Measurements from ENCODE around the gene CACFD1. TPM values are rescaled to one million over a fixed set of nuclear protein-coding genes. Genes with fewer than 3 reads are reported as not detected.

Gene CACFD1
- polyA plus RNA-seq, 3 donors, result 5.0 to 6.7 (median 5.1) TPM

- DNase-seq, result no peak
- Mint-ChIP-seq H3K27ac (no peak overlapping the region), H3K27me3 (ENCODE audit: low read depth in 3 of 3) (peaks cover 6 to 22% (median 19%) of the 10 kb centered on the region in 3 donors), H3K4me3 (no peak overlapping the region), H3K4me1 (peaks cover 2% of the 10 kb centered on the region), H3K36me3 (no peaks in the 10 kb centered on the region), H3K9me3 (no peaks in the 10 kb centered on the region)
- no peak for TF ChIP-seq CTCF (IDR thresholded peaks at IDR 0.05)
- 92% methylated on average over 19 of the region's 19 CpGs for WGBS (ENCODE audit: insufficient coverage)
- Histone ChIP-seq H3K36me3 (replicated peaks in 1 of 2; ENCODE audit: control insufficient read depth in 1 of 2, insufficient read depth in 2 of 2, low read length in 2 of 2) (no peaks in the 10 kb centered on the region), H3K4me3 (replicated peaks in 1 of 3; ENCODE audit: low read depth in 2 of 3, low read length in 3 of 3) (no peak overlapping the region), H3K4me2 (replicated peaks; ENCODE audit: extremely low read depth, low read length, poor library complexity, severe bottlenecking) (no peak overlapping the region), H4K20me1 (ENCODE audit: insufficient read depth, low read length) (no peaks in the 10 kb centered on the region), H3K27me3 (ENCODE audit: control insufficient read depth in 2 of 2, insufficient read depth in 2 of 2, low read length in 2 of 2) (peaks cover 3 to 12% of the 10 kb centered on the region in 2 donors), H3K9ac (ENCODE audit: insufficient read depth, low read length, poor library complexity, severe bottlenecking) (no peak overlapping the region), H3K9me3 (replicated peaks in 1 of 2; ENCODE audit: control insufficient read depth in 1 of 2, insufficient read depth in 1 of 2, low read length in 2 of 2) (no peaks in the 10 kb centered on the region), H3K79me2 (ENCODE audit: insufficient read depth, low read length) (no peaks in the 10 kb centered on the region), H3K4me1 (ENCODE audit: control insufficient read depth in 1 of 2, insufficient read depth in 2 of 2, low read length in 2 of 2) (no peaks in the 10 kb centered on the region), H3K27ac (ENCODE audit: low read depth in 1 of 2, low read length in 2 of 2) (no peak overlapping the region), H2AFZ (ENCODE audit: insufficient read depth, low read depth, low read length, poor library complexity, severe bottlenecking) (no peak overlapping the region)
- intact Hi-C loops (cut with micrococcal nuclease), result no loop called here
Observed at GRCh38 chr9:133512253-133513213, 52.8 kb downstream of the CACFD1 start.

GRCh38 chr9:133513214-133514100 is 53.7 kb downstream of the CACFD1 start:
- no peaks in the 10 kb centered on the region for H4K20me1 ChIP-seq (ENCODE audit: insufficient read depth, low read length)
- no peak overlapping the region for H3K4me3 Mint-ChIP-seq
- peaks cover 2% of the 10 kb centered on the region for H3K4me1 Mint-ChIP-seq
- no peaks in the 10 kb centered on the region for H3K36me3 Mint-ChIP-seq
- DNase-seq, result no peak
- H3K27me3 ChIP-seq (ENCODE audit: control insufficient read depth in 2 of 2, insufficient read depth in 2 of 2, low read length in 2 of 2), result peaks cover 3 to 12% of the 10 kb centered on the region in 2 donors
- H3K4me1 ChIP-seq (ENCODE audit: control insufficient read depth in 1 of 2, insufficient read depth in 2 of 2, low read length in 2 of 2), result no peaks in the 10 kb centered on the region
- H3K9ac ChIP-seq (ENCODE audit: insufficient read depth, low read length, poor library complexity, severe bottlenecking), result no peak overlapping the region
- WGBS (ENCODE audit: insufficient coverage), result 94% methylated on average over 16 of the region's 28 CpGs
- no peaks in the 10 kb centered on the region for H3K9me3 ChIP-seq (replicated peaks in 1 of 2; ENCODE audit: control insufficient read depth in 1 of 2, insufficient read depth in 1 of 2, low read length in 2 of 2)
- no peaks in the 10 kb centered on the region for H3K79me2 ChIP-seq (ENCODE audit: insufficient read depth, low read length)
- intact Hi-C loops (cut with micrococcal nuclease), result no loop called here
- H3K9me3 Mint-ChIP-seq, result no peaks in the 10 kb centered on the region
- H2AFZ ChIP-seq (ENCODE audit: insufficient read depth, low read depth, low read length, poor library complexity, severe bottlenecking), result no peak overlapping the region
- peak overlapping the region in 1 of 7 donors; percentile 24 for H3K27ac Mint-ChIP-seq
- no peak overlapping the region for H3K27ac ChIP-seq (ENCODE audit: low read depth in 1 of 2, low read length in 2 of 2)
- H3K4me2 ChIP-seq (replicated peaks; ENCODE audit: extremely low read depth, low read length, poor library complexity, severe bottlenecking), result no peak overlapping the region
- H3K27me3 Mint-ChIP-seq (ENCODE audit: low read depth in 3 of 3), result peaks cover 6 to 16% (median 14%) of the 10 kb centered on the region in 3 donors
- no peak for TF ChIP-seq CTCF (IDR thresholded peaks at IDR 0.05)
- H3K36me3 ChIP-seq (replicated peaks in 1 of 2; ENCODE audit: control insufficient read depth in 1 of 2, insufficient read depth in 2 of 2, low read length in 2 of 2), result no peaks in the 10 kb centered on the region
- no peak overlapping the region for H3K4me3 ChIP-seq (replicated peaks in 1 of 3; ENCODE audit: low read depth in 2 of 3, low read length in 3 of 3)
